ENCODE results near the gene ALAS1. TPM values are rescaled to one million over a fixed set of nuclear protein-coding genes. Genes with fewer than 3 reads are reported as not detected.

The ALAS1 gene
- total RNA-seq, 3 donors from 2014 or later, result 67.2 to 103 (median 94.6) TPM

- Histone ChIP-seq H3K4me3 (peak overlapping the region; percentile 30), H3K36me3 (ENCODE audit: low read depth) (no peaks in the 10 kb centered on the region), H3K4me1 (ENCODE audit: low read depth) (peaks cover 5% of the 10 kb centered on the region), H3K9me3 (no peaks in the 10 kb centered on the region)
- DNase-seq (no peak), ATAC-seq (peak; percentile 10)
- TF ChIP-seq CTCF (IDR thresholded peaks at IDR 0.05), result no peak
- intact Hi-C loops (cut with DNase I, micrococcal nuclease), result no loop called here
Observed at GRCh38 chr3:52246264-52246620, 48.3 kb downstream of the ALAS1 start.

- H3K9me3 ChIP-seq, result no peaks in the 10 kb centered on the region
- ATAC-seq (peak; percentile 13), DNase-seq (peak in 2 of 3 donors; percentile 44 to 60)
- no peak for TF ChIP-seq CTCF (IDR thresholded peaks at IDR 0.05)
- no peak overlapping the region for H3K4me3 ChIP-seq
- peaks cover 5% of the 10 kb centered on the region for H3K4me1 ChIP-seq (ENCODE audit: low read depth)
- H3K36me3 ChIP-seq (ENCODE audit: low read depth), result no peaks in the 10 kb centered on the region
- intact Hi-C loops (cut with DNase I, micrococcal nuclease), result no loop called here
Observed at GRCh38 chr3:52246728-52247408, 48.9 kb downstream of the ALAS1 start.

- DNase-seq, result peak in 1 of 3 donors; percentile 9
- intact Hi-C loops (cut with DNase I, micrococcal nuclease), result no loop called here
- ATAC-seq, result no peak
- Histone ChIP-seq H3K4me3 (no peak overlapping the region), H3K9me3 (no peaks in the 10 kb centered on the region), H3K36me3 (ENCODE audit: low read depth) (no peaks in the 10 kb centered on the region), H3K4me1 (ENCODE audit: low read depth) (peaks cover 5% of the 10 kb centered on the region)
- TF ChIP-seq CTCF (IDR thresholded peaks at IDR 0.05), result no peak
Observed at GRCh38 chr3:52247409-52248164, 49.6 kb downstream of the ALAS1 start.

GRCh38 chr3:52248165-52248541 lies 50.2 kb downstream of the ALAS1 start:
- Histone ChIP-seq H3K4me3 (no peak overlapping the region), H3K36me3 (ENCODE audit: low read depth) (no peaks in the 10 kb centered on the region), H3K4me1 (ENCODE audit: low read depth) (peaks cover 5% of the 10 kb centered on the region), H3K9me3 (no peaks in the 10 kb centered on the region)
- intact Hi-C loops (cut with DNase I, micrococcal nuclease), result no loop called here
- DNase-seq (peak in 1 of 3 donors; percentile 41), ATAC-seq (no peak)
- no peak for TF ChIP-seq CTCF (IDR thresholded peaks at IDR 0.05)

GRCh38 chr3:52248816-52249547 lies 51.0 kb downstream of the ALAS1 start:
- peaks cover 12% of the 10 kb centered on the region for H3K4me1 ChIP-seq (ENCODE audit: low read depth)
- H3K9me3 ChIP-seq, result no peaks in the 10 kb centered on the region
- intact Hi-C loops (cut with DNase I, micrococcal nuclease), result no loop called here
- peak in 1 of 3 donors; percentile 43 for DNase-seq
- no peak for TF ChIP-seq CTCF (IDR thresholded peaks at IDR 0.05)
- H3K4me3 ChIP-seq, result no peak overlapping the region
- ATAC-seq, result no peak
- H3K36me3 ChIP-seq (ENCODE audit: low read depth), result no peaks in the 10 kb centered on the region

Measured in mucosa of descending colon (tissue), 3 donors.